Natural killer cell (primary cell): ENCODE measurements around the gene EPS15. TPM values are rescaled to one million over a fixed set of nuclear protein-coding genes. Genes with fewer than 3 reads are reported as not detected.

Source experiments
- ATAC-seq, 3 donors: fragments of 150-1000 bp in 2 of 3; fragments of 200-7000 bp in 1 of 3; cut with Tn5 transposase; 1 replicate in 1 of 3; 2 replicates in 2 of 3; pipeline ENCODE4 v1.10.0; 2021; ENCODE audit warnings: mild to moderate bottlenecking in 2 of 3, moderate library complexity in 2 of 3
- DNase-seq, 2 donors: peaks; one replicate each; pipeline versions ENCODE4 v3.0.0 to v3.0.0-alpha.2; 2013 to 2021; ENCODE audit warnings: mixed read lengths in 1 of 2
- H3K27ac ChIP-seq: one replicate; pipeline ENCODE4 v1.5.1; 2013; ENCODE audit warnings: mild to moderate bottlenecking, low read length
- H3K27me3 ChIP-seq: one replicate; pipeline ENCODE4 v1.6.1; 2013; ENCODE audit warnings: low read length; ENCODE audit not compliant: control insufficient read depth, insufficient read depth
- H3K36me3 ChIP-seq: one replicate; pipeline ENCODE4 v1.6.1; 2013; ENCODE audit warnings: low read length; ENCODE audit not compliant: control insufficient read depth, insufficient read depth
- H3K4me1 ChIP-seq: one replicate; pipeline ENCODE4 v1.6.1; 2013; ENCODE audit warnings: low read length; ENCODE audit not compliant: control insufficient read depth, insufficient read depth
- H3K4me3 ChIP-seq: one replicate; pipeline ENCODE4 v1.5.1; 2013; ENCODE audit warnings: low read length
- H3K9me3 ChIP-seq: one replicate; pipeline ENCODE4 v1.6.1; 2013; ENCODE audit warnings: low read length; ENCODE audit not compliant: control insufficient read depth, insufficient read depth
- H3K27ac Mint-ChIP-seq, 2 donors: one replicate each; pipeline ENCODE4 v1.8.0; 2022; ENCODE audit warnings: mild to moderate bottlenecking in 2 of 2, mixed read lengths in 2 of 2, moderate library complexity in 1 of 2
- H3K27me3 Mint-ChIP-seq, 2 donors: one replicate each; pipeline ENCODE4 v1.8.0; 2022; ENCODE audit warnings: low read depth in 2 of 2, mixed read lengths in 2 of 2
- H3K36me3 Mint-ChIP-seq: one replicate; pipeline ENCODE4 v1.8.0; 2022; ENCODE audit warnings: mixed read lengths
- H3K4me1 Mint-ChIP-seq, 2 donors: one replicate each; pipeline ENCODE4 v1.8.0; 2022; ENCODE audit warnings: mixed read lengths in 2 of 2
- H3K4me3 Mint-ChIP-seq: one replicate; pipeline ENCODE4 v1.8.0; 2022; ENCODE audit warnings: mild to moderate bottlenecking, moderate library complexity, mixed read lengths
- H3K9me3 Mint-ChIP-seq, 2 donors: one replicate each; pipeline ENCODE4 v1.8.0; 2022; ENCODE audit warnings: mixed read lengths in 2 of 2
- WGBS: methylation state at CpG from one replicate; pipeline ENCODE4 v1.1.7; 2013; ENCODE audit warnings: missing lambda C conversion rate; ENCODE audit not compliant: insufficient coverage; 5-methylcytosine and 5-hydroxymethylcytosine counted together
- intact Hi-C: fragments of 100-400 bp; cut with micrococcal nuclease; formaldehyde crosslinking; loops from one replicate; pipeline ENCODE4 v1.14.2; 2022
- total RNA-seq, 4 donors: library from RNA; stranded (reverse); fragments of 120-200 nt in 1 of 4; gene quantifications; one replicate each; pipeline versions ENCODE4 v1.2.3 to v1.2.4, GENCODE V29; 2013 to 2022
- TF ChIP-seq, protein P1 (sequence below): fragments of 200-600 bp; IDR thresholded peaks from one replicate; pipeline ENCODE4 v1.8.0; 2022; ENCODE audit warnings: antibody characterized with exemption

The EPS15 gene
- total RNA-seq, 3 donors from 2014 or later (not counting 1 experiment from before 2014, with no cell fraction given): 92.7 to 127 (median 93.5) TPM

DNA sequence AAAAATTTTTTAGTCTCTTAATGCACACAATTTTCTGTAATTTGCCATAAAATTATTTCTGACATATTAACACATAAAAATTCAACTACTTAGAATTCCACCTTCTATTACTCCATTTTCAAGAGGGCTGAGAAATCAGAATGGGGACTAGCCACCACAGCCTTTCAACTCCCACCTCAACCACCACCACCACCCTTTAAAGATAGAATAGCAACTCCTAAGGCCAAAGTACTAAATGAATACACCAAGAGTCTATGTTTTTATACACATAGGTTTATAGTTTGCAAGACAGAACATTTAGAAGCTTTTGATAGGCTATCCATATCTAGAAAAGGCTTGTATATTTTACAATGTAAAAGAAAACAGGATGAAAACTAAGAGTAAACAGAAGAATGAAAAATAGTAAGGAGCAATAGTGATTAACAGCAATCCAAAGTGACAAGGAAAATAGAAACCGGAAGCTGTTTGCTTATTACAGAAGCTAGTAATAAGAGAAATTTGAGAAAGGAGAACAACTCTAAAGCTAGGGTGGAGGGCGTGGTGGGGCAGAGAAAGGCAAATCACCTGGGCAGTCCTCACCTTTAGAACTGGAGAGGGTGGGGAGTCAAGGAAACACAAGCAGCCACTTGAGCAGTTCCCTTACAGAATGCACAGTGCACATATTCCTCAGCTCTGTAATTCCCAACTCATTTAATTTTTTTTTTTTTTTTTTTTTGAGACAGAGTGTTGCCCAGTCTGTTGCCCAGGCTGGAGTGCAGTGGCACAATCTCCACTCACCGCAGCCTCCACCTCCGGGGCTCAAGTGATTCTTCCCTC, 27.7 kb downstream of the EPS15 start:
- DNase-seq (no peak), ATAC-seq (peak in 2 of 3 donors; percentile 48 to 73)
- peak overlapping the region; percentile 76 to 82 for H3K27ac Mint-ChIP-seq
- WGBS: 50% methylated on average over 4 of the region's 4 CpGs
- H3K27ac ChIP-seq: peak overlapping the region; percentile 56
- TF ChIP-seq, protein P1, sequence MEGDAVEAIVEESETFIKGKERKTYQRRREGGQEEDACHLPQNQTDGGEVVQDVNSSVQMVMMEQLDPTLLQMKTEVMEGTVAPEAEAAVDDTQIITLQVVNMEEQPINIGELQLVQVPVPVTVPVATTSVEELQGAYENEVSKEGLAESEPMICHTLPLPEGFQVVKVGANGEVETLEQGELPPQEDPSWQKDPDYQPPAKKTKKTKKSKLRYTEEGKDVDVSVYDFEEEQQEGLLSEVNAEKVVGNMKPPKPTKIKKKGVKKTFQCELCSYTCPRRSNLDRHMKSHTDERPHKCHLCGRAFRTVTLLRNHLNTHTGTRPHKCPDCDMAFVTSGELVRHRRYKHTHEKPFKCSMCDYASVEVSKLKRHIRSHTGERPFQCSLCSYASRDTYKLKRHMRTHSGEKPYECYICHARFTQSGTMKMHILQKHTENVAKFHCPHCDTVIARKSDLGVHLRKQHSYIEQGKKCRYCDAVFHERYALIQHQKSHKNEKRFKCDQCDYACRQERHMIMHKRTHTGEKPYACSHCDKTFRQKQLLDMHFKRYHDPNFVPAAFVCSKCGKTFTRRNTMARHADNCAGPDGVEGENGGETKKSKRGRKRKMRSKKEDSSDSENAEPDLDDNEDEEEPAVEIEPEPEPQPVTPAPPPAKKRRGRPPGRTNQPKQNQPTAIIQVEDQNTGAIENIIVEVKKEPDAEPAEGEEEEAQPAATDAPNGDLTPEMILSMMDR: no peak
- H3K36me3 Mint-ChIP-seq: no peaks in the 10 kb centered on the region
- H3K9me3 Mint-ChIP-seq: no peaks in the 10 kb centered on the region
- H3K27me3 ChIP-seq: no peaks in the 10 kb centered on the region
- peaks cover 47 to 49% of the 10 kb centered on the region in 2 donors for H3K4me1 Mint-ChIP-seq
- H3K9me3 ChIP-seq: no peaks in the 10 kb centered on the region
- peak overlapping the region; percentile 67 for H3K4me3 Mint-ChIP-seq
- peaks cover 16% of the 10 kb centered on the region for H3K4me1 ChIP-seq
- no peak overlapping the region for H3K4me3 ChIP-seq
- intact Hi-C loops: no loop called here
- H3K27me3 Mint-ChIP-seq: no peaks in the 10 kb centered on the region
- no peaks in the 10 kb centered on the region for H3K36me3 ChIP-seq

DNA sequence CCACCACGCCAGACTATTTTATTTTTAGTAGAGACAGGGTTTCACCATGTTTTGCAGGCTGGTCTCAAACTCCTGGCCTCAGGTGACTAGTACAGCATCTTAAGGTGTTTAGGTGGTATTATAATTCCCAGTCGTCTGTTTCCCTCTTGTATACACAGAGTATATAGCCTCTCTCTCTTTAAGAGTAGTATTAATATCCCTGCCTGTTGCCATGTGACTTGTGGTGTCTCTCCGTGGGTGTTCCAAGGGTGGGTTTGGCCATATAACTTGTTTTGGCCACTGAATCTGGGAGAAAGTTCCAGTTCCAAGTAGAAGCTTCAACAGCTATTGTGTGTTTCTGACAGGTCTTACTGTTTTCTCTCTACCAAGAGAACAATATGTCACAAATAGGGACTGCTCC, 29.6 kb downstream of the EPS15 start:
- Histone ChIP-seq H3K4me3 (no peak overlapping the region), H3K36me3 (no peaks in the 10 kb centered on the region), H3K9me3 (no peaks in the 10 kb centered on the region), H3K27me3 (no peaks in the 10 kb centered on the region), H3K4me1 (peaks cover 16% of the 10 kb centered on the region), H3K27ac (no peak overlapping the region)
- TF ChIP-seq, protein P1: no peak
- intact Hi-C loops: no loop called here
- H3K36me3 Mint-ChIP-seq: no peaks in the 10 kb centered on the region
- no peak for ATAC-seq
- no peaks in the 10 kb centered on the region for H3K9me3 Mint-ChIP-seq
- peaks cover 43 to 46% of the 10 kb centered on the region in 2 donors for H3K4me1 Mint-ChIP-seq
- WGBS: 95% methylated on average over 2 of the region's 3 CpGs
- H3K4me3 Mint-ChIP-seq: no peak overlapping the region
- no peaks in the 10 kb centered on the region for H3K27me3 Mint-ChIP-seq
- no peak for DNase-seq
- H3K27ac Mint-ChIP-seq: no peak overlapping the region

- no peaks in the 10 kb centered on the region for H3K27me3 ChIP-seq
- H3K4me1 ChIP-seq: peaks cover 16% of the 10 kb centered on the region
- Mint-ChIP-seq H3K36me3 (no peaks in the 10 kb centered on the region), H3K4me1 (peaks cover 38 to 41% of the 10 kb centered on the region in 2 donors), H3K9me3 (no peaks in the 10 kb centered on the region), H3K4me3 (no peak overlapping the region), H3K27ac (peak overlapping the region in 1 of 2 donors; percentile 3), H3K27me3 (no peaks in the 10 kb centered on the region)
- TF ChIP-seq, protein P1: no peak
- ATAC-seq (no peak), DNase-seq (peak in 1 of 2 donors; percentile 13)
- no peaks in the 10 kb centered on the region for H3K9me3 ChIP-seq
- WGBS: 93% methylated on average over 2 of the region's 4 CpGs
- no peaks in the 10 kb centered on the region for H3K36me3 ChIP-seq
- H3K27ac ChIP-seq: no peak overlapping the region
- intact Hi-C loops: no loop called here
- no peak overlapping the region for H3K4me3 ChIP-seq
These were observed 30.6 kb downstream of the EPS15 start for GRCh38 chr1:51488372-51489050.
